HL-60 (cell line): ENCODE results near the gene PRDM16.

ENCODE experiments used
- DNase-seq, 2 experiments: peaks; one replicate each; pipeline ENCODE4 v3.0.0-alpha.2; 2010 to 2020; ENCODE audit warnings: low read depth in 1 of 2, low spot score in 1 of 2
- H3K27ac ChIP-seq: fragments of 250-450 bp; sonication (Bioruptor Pico); replicated peaks from 2 replicates; pipeline ENCODE4 v1.5.1; 2020; ENCODE audit warnings: mild to moderate bottlenecking, moderate library complexity
- H3K27me3 ChIP-seq: fragments of 250-450 bp; sonication (Bioruptor Pico); 2 replicates; pipeline ENCODE4 v1.5.1; 2021; ENCODE audit warnings: mild to moderate bottlenecking, moderate library complexity; ENCODE audit not compliant: insufficient read depth, poor library complexity, severe bottlenecking
- H3K4me3 ChIP-seq: replicated peaks from 2 replicates; pipeline ENCODE4 v1.5.1; 2011; ENCODE audit warnings: mild to moderate bottlenecking, control low read depth, low read length; ENCODE audit not compliant: insufficient read depth
- CTCF ChIP-seq: IDR thresholded peaks from one replicate; pipeline ENCODE4 v1.5.1; 2011; ENCODE audit warnings: low read length, control low read depth, inconsistent platforms; ENCODE audit not compliant: insufficient read depth
- GABPA ChIP-seq: IDR thresholded peaks from 2 replicates; pipeline ENCODE4 v1.6.1; 2012; ENCODE audit warnings: low read depth
- POLR2AphosphoS5 ChIP-seq: IDR thresholded peaks from 2 replicates; pipeline ENCODE4 v1.6.1; 2012; ENCODE audit warnings: low read depth
- REST ChIP-seq: IDR thresholded peaks from 2 replicates; pipeline ENCODE4 v1.6.1; 2012; ENCODE audit warnings: low read depth; ENCODE audit not compliant: insufficient replicate concordance
- SPI1 ChIP-seq: IDR thresholded peaks from 2 replicates; pipeline ENCODE4 v1.6.1; 2012; ENCODE audit warnings: low read depth, mild to moderate bottlenecking, borderline replicate concordance

PRDM16 gene

GRCh38 chr1:3227351-3227704, 158.3 kb downstream of the PRDM16 start:
- Histone ChIP-seq H3K4me3 (no peak overlapping the region), H3K27me3 (no peaks in the 10 kb centered on the region), H3K27ac (no peak overlapping the region)
- TF ChIP-seq REST (no peak), POLR2AphosphoS5 (no peak), SPI1 (no peak), GABPA (no peak), CTCF (no peak)
- no peak for DNase-seq

DNA sequence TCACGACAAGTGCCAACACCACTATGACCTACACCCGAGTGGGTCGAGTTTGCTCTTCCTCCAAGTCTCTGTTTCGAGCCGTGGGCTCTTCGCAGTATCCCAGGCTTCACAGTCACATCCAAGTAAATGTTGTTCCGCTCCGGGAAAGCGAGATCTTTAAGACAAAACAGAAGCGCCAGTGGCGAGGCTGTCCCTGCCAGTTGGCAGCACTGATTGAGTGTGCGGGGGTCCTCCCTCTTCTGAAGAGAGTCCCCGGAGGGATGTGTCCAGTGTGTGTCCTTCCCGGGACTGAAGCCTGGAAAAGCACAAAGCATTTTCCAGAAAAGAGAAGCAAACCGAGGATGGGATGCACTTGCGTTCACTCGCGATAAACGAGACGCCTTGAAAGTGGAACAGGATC, 158.9 kb downstream of the PRDM16 start:
- H3K27ac ChIP-seq, result no peak overlapping the region
- DNase-seq, result no peak
- H3K27me3 ChIP-seq, result no peaks in the 10 kb centered on the region
- no peak overlapping the region for H3K4me3 ChIP-seq
- TF ChIP-seq GABPA (no peak), CTCF (no peak), REST (no peak), POLR2AphosphoS5 (no peak), SPI1 (no peak)

GRCh38 chr1:3229081-3229725, 160.2 kb downstream of the PRDM16 start:
- no peaks in the 10 kb centered on the region for H3K27me3 ChIP-seq
- no peak overlapping the region for H3K27ac ChIP-seq
- H3K4me3 ChIP-seq, result no peak overlapping the region
- TF ChIP-seq GABPA, result no peak
- TF ChIP-seq SPI1, result no peak
- no peak for TF ChIP-seq POLR2AphosphoS5
- no peak for TF ChIP-seq CTCF
- TF ChIP-seq REST, result no peak
- no peak for DNase-seq
